Caco-2 (cell line): ENCODE data around the gene RBM22. TPM values are rescaled to one million over a fixed set of nuclear protein-coding genes. Genes with fewer than 3 reads are reported as not detected.

Source experiments
- BruUV-seq: library from RNA; stranded (reverse); fragments of 400-500 nt; replicated peaks from 2 replicates; lab custom pipeline; 2021; lab: Mats Ljungman, UMichigan
- CTCF ChIA-PET: fragments of 300-600 bp; sonication (Branson Sonifier 250); formaldehyde crosslinking; loops from one replicate; lab custom pipeline; 2022; ENCODE audit warnings: antibody characterized with exemption; lab: Charles Lee
- POLR2A ChIA-PET: fragments of 300-600 bp; sonication (Branson Sonifier 250); formaldehyde crosslinking; loops from one replicate; lab custom pipeline; 2022; ENCODE audit warnings: antibody characterized with exemption; lab: Charles Lee
- DNase-seq, 2 experiments: peaks; one replicate each; pipeline versions ENCODE4 v3.0.0 to v3.0.0-alpha.2; 2020 to 2022
- H3K27me3 ChIP-seq: replicated peaks from 2 replicates; pipeline ENCODE4 v1.6.0; 2011; ENCODE audit warnings: low read length; ENCODE audit not compliant: control insufficient read depth, insufficient read depth
- H3K36me3 ChIP-seq: 2 replicates; pipeline ENCODE4 v1.5.1; 2011; ENCODE audit warnings: low read length; ENCODE audit not compliant: control insufficient read depth, insufficient read depth
- H3K4me1 ChIP-seq: fragments of 250-450 bp; sonication (Bioruptor Pico); 2 replicates; pipeline ENCODE4 v1.5.1; 2020; ENCODE audit warnings: mild to moderate bottlenecking
- H3K4me3 ChIP-seq: 2 replicates; pipeline ENCODE4 v1.5.1; 2011; ENCODE audit warnings: low read depth, mild to moderate bottlenecking, control low read depth, low read length
- H3K9me3 ChIP-seq: fragments of 250-450 bp; sonication (Bioruptor Pico); 2 replicates; pipeline ENCODE4 v1.5.1; 2020; ENCODE audit warnings: mild to moderate bottlenecking, moderate library complexity
- H3K27ac Mint-ChIP-seq: one replicate; pipeline ENCODE4 v1.8.0; 2022; ENCODE audit warnings: mixed read lengths; ENCODE audit not compliant: unreplicated experiment
- H3K27me3 Mint-ChIP-seq: one replicate; pipeline ENCODE4 v1.8.0; 2022; ENCODE audit warnings: mixed read lengths; ENCODE audit not compliant: insufficient read depth, unreplicated experiment
- H3K36me3 Mint-ChIP-seq: one replicate; pipeline ENCODE4 v1.8.0; 2022; ENCODE audit warnings: mild to moderate bottlenecking, mixed read lengths; ENCODE audit not compliant: insufficient read depth, unreplicated experiment
- H3K4me1 Mint-ChIP-seq: one replicate; pipeline ENCODE4 v1.8.0; 2022; ENCODE audit warnings: low read depth, mixed read lengths; ENCODE audit not compliant: unreplicated experiment
- H3K4me3 Mint-ChIP-seq: one replicate; pipeline ENCODE4 v1.8.0; 2022; ENCODE audit warnings: mild to moderate bottlenecking, moderate library complexity, mixed read lengths; ENCODE audit not compliant: unreplicated experiment
- H3K9me3 Mint-ChIP-seq: one replicate; pipeline ENCODE4 v1.8.0; 2022; ENCODE audit warnings: mixed read lengths; ENCODE audit not compliant: unreplicated experiment
- intact Hi-C: fragments of 100-400 bp; cut with micrococcal nuclease; formaldehyde crosslinking; loops from one replicate; pipeline ENCODE4 v1.10.0; 2022; ENCODE audit not compliant: unreplicated experiment
- total RNA-seq: library from RNA; stranded (reverse); gene quantifications from 2 replicates; pipeline ENCODE4 v1.2.3, GENCODE V29; 2022
- TF ChIP-seq, protein P1 (sequence below), 2 experiments: fragments of 200-600 bp in 1 of 2; IDR thresholded peaks; 1 replicate in 1 of 2; 2 replicates in 1 of 2; pipeline versions ENCODE4 v1.5.1 to v1.8.0; 2011 to 2022; ENCODE audit warnings: antibody characterized with exemption in 1 of 2, control low read depth in 1 of 2, inconsistent platforms in 1 of 2, low read depth in 1 of 2, low read length in 1 of 2, mild to moderate bottlenecking in 1 of 2, moderate library complexity in 1 of 2; ENCODE audit not compliant: insufficient read depth in 1 of 2, severe bottlenecking in 1 of 2, unreplicated experiment in 1 of 2

RBM22 gene
- total RNA-seq, 1 experiment from 2014 or later, result 55.3 TPM

DNA sequence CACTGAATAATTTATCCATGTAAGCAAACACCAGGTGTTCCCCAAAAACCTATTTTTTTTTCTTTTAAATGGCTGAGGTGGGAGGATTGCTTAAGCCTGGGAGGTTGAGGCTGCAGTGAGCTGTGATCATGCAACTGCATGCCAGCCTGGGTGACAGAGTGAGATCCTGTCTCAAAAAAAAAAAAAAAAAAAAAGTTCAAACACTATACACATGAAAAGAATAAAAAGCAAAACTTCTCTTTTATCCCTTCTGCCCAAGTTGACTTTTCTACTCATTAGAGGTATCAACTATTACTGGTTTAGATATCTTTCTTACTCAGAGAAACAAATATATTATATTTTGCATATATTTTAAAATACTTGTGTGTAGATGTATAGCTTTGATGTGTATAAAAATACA lies 40.1 kb upstream of the RBM22 start:
- H3K36me3 Mint-ChIP-seq, result peaks cover 35% of the 10 kb centered on the region
- no peaks in the 10 kb centered on the region for H3K36me3 ChIP-seq
- no peaks in the 10 kb centered on the region for H3K27me3 Mint-ChIP-seq

DNA sequence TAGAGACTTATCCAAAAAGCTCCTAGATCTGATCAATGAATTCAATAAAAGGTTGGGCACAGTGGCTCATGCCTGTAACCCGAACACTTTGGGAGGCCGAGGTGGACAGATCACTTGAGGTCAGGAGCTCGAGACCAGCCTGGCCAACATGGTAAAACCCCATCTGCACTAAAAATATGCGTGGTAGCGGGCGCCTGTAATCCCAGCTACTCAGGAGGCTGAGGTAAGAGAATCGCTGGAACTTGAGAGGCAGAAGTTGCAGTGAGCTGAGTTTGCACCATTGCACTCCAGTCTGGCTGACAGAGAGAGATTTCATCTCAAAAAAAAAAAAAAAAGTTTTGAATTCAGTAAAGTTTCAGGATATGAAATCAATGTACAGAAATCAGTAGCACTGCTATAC lies 38.0 kb upstream of the RBM22 start:
- H3K4me1 Mint-ChIP-seq, result peaks cover 15% of the 10 kb centered on the region
- H3K27ac Mint-ChIP-seq, result no peak overlapping the region
- no peaks in the 10 kb centered on the region; the same call in 1 of the 2 replicates for H3K36me3 ChIP-seq
- ChIA-PET CTCF (interaction anchor here (0.7 kb wide), 1 partner anchor 102 kb away, joined by 5 read pairs; no protein-coding TSS in a partner anchor), POLR2A (no interaction called here)
- TF ChIP-seq, protein P1, sequence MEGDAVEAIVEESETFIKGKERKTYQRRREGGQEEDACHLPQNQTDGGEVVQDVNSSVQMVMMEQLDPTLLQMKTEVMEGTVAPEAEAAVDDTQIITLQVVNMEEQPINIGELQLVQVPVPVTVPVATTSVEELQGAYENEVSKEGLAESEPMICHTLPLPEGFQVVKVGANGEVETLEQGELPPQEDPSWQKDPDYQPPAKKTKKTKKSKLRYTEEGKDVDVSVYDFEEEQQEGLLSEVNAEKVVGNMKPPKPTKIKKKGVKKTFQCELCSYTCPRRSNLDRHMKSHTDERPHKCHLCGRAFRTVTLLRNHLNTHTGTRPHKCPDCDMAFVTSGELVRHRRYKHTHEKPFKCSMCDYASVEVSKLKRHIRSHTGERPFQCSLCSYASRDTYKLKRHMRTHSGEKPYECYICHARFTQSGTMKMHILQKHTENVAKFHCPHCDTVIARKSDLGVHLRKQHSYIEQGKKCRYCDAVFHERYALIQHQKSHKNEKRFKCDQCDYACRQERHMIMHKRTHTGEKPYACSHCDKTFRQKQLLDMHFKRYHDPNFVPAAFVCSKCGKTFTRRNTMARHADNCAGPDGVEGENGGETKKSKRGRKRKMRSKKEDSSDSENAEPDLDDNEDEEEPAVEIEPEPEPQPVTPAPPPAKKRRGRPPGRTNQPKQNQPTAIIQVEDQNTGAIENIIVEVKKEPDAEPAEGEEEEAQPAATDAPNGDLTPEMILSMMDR (IDR thresholded peaks at IDR 0.05; ENCODE audit: insufficient read depth in 1 of 2, low read depth in 1 of 2, low read length in 1 of 2, severe bottlenecking in 1 of 2, unreplicated experiment in 1 of 2), result no peak
- no TSS peak for BruUV-seq
- H3K9me3 ChIP-seq, result no peaks in the 10 kb centered on the region
- no peak overlapping the region for H3K4me3 ChIP-seq
- no peaks in the 10 kb centered on the region for H3K27me3 ChIP-seq
- intact Hi-C loops, result no loop called here
- no peaks in the 10 kb centered on the region for H3K4me1 ChIP-seq
- DNase-seq, result no peak
- peaks cover 45% of the 10 kb centered on the region for H3K36me3 Mint-ChIP-seq
- H3K27me3 Mint-ChIP-seq, result no peaks in the 10 kb centered on the region
- H3K9me3 Mint-ChIP-seq, result no peaks in the 10 kb centered on the region
- H3K4me3 Mint-ChIP-seq, result no peak overlapping the region

More for the DNA sequence above, 40.1 kb upstream of the RBM22 start:
- no peak for DNase-seq
- Histone ChIP-seq H3K9me3 (no peaks in the 10 kb centered on the region), H3K4me3 (no peak overlapping the region), H3K4me1 (no peaks in the 10 kb centered on the region), H3K27me3 (no peaks in the 10 kb centered on the region)
- intact Hi-C loops, result loop anchor here (2.0 kb wide), 1 partner anchor 18 kb away; the partner anchor contains the start of gene DCTN4
- no TSS peak for BruUV-seq
- Mint-ChIP-seq H3K27ac (no peak overlapping the region), H3K4me1 (peaks cover 15% of the 10 kb centered on the region), H3K4me3 (no peak overlapping the region), H3K9me3 (no peaks in the 10 kb centered on the region)
- ChIA-PET POLR2A (no interaction called here), CTCF (no interaction called here)
- TF ChIP-seq, protein P1 (IDR thresholded peaks at IDR 0.05; ENCODE audit: insufficient read depth in 1 of 2, low read depth in 1 of 2, low read length in 1 of 2, severe bottlenecking in 1 of 2, unreplicated experiment in 1 of 2), result no peak

DNA sequence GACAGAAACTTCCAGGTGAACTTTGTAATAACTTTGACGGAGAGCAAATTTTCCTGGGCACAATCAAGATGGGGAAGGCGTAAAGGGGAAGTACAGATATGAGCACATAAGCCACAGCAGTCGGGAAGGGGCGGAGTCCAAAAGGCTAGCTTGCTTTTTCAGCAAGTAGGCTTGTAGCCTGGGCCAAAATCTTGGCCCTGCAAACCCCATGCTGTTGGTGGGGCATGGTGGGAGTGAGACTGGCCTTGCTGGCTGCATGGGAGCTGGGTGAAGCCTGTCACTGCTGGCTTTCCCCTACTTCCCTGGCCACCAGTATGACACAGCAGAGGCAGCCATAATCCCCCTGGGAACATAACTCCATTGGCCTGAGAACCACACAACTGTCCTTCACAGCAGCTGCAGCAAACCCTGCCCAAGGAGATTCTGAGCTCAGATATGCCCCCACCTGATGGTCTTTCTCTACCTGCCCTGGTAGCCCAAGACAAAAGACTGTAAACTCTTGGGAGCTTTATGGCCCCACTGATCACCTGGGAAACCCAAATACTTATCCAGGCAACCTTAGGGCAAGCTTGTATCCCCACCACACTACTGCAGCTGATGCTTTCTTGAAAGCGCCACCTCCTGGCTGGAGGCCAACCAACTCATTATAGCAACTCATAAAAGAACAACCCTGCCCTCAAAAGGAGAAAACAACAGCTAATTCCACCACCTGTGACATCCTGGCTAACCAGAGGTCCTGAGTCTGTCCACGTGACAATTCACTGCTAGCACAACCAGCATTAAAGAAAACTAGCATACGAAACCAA lies 33.9 kb upstream of the RBM22 start:
- ChIA-PET POLR2A (no interaction called here), CTCF (interaction anchor here (0.7 to 1.3 kb wide), 3 partner anchors 24 to 76 kb away, joined by 3 to 6 read pairs (median 5); partner anchors contain the start of genes DCTN4 and SMIM3)
- no peak overlapping the region for H3K4me3 ChIP-seq
- TF ChIP-seq, protein P1 (IDR thresholded peaks at IDR 0.05; ENCODE audit: insufficient read depth in 1 of 2, low read depth in 1 of 2, low read length in 1 of 2, severe bottlenecking in 1 of 2, unreplicated experiment in 1 of 2), result peak in 1 of 2 experiments; percentile 27
- intact Hi-C loops, result no loop called here
- no peaks in the 10 kb centered on the region for H3K9me3 ChIP-seq
- H3K36me3 ChIP-seq, result no peaks in the 10 kb centered on the region; the same call in 1 of the 2 replicates
- H3K27ac Mint-ChIP-seq, result no peak overlapping the region
- no peaks in the 10 kb centered on the region for H3K9me3 Mint-ChIP-seq
- no peaks in the 10 kb centered on the region for H3K4me1 ChIP-seq
- no peaks in the 10 kb centered on the region for H3K27me3 ChIP-seq
- no peaks in the 10 kb centered on the region for H3K27me3 Mint-ChIP-seq
- no TSS peak for BruUV-seq
- H3K4me1 Mint-ChIP-seq, result peaks cover 10% of the 10 kb centered on the region
- DNase-seq, result no peak
- peaks cover 61% of the 10 kb centered on the region for H3K36me3 Mint-ChIP-seq
- H3K4me3 Mint-ChIP-seq, result no peak overlapping the region
